Right ventricle myocardium superior (tissue), 1 donor: ENCODE results near the gene LIF. TPM values are rescaled to one million over a fixed set of nuclear protein-coding genes. Genes with fewer than 3 reads are reported as not detected.

Experiments
- ATAC-seq: fragments of 200-7000 bp; cut with Tn5 transposase; one replicate; pipeline ENCODE4 v1.9.1; 2020; ENCODE audit warnings: mild to moderate bottlenecking; ENCODE audit not compliant: poor library complexity
- DNase-seq: peaks from one replicate; pipeline ENCODE4 v3.0.0-alpha.2; 2020
- intact Hi-C: fragments of 100-400 bp; cut with DNase I; formaldehyde crosslinking; loops from one replicate; pipeline ENCODE4 v1.11.2; 2022
- total RNA-seq: library from RNA; stranded (reverse); fragmentation: NEBNext Ultra II Directional; extraction: Animal tissue kit (Norgen Biotek cat#: 25700); gene quantifications from one replicate; pipeline ENCODE4 v1.2.1, GENCODE V29; 2021
- donor health status: DM: no; HTN: yes; CAD: no; lungs with severe emphysema.

LIF gene
- total RNA-seq, 1 donor from 2014 or later = 0.54 TPM

- DNase-seq = no peak
- intact Hi-C loops = no loop called here
These were observed 39.3 kb upstream of the LIF start for GRCh38 chr22:30285846-30286200.

DNA sequence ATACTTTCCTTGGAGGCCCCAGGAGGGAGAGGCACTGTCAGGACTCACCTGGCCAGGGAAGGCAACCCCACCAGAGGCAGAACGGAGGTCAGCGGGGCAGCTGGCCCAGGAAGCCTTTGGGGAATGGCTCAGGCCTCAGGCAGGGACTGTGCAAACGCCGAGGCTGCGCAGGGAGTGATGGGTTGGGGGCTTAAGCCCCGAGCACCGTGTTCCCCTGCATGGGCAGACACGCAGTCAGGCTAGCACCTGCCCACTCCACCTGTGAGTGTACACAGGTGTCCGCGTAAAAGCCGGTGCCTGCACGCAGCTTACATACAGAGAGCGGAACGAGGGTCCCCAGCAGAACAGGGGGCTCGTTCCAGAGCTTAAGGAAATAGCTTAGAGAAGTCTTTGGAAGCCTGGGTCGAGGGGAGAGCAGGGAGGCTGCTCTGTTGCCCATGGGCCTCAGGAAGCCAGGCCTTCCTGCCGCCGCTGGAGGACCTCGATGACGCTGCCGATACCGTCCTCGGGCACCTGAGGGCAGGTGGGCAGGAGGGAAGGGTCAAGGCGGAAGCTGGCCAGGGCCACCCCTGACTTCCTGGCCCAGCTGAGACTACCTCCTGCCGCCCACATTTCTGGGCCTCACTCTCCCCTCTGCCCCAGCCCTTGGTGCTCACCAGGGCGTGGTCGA, 38.8 kb upstream of the LIF start:
- intact Hi-C loops = no loop called here
- DNase-seq (no peak), ATAC-seq (no peak)

More at GRCh38 chr22:30285846-30286200, 39.3 kb upstream of the LIF start:
- ATAC-seq = no peak

DNA sequence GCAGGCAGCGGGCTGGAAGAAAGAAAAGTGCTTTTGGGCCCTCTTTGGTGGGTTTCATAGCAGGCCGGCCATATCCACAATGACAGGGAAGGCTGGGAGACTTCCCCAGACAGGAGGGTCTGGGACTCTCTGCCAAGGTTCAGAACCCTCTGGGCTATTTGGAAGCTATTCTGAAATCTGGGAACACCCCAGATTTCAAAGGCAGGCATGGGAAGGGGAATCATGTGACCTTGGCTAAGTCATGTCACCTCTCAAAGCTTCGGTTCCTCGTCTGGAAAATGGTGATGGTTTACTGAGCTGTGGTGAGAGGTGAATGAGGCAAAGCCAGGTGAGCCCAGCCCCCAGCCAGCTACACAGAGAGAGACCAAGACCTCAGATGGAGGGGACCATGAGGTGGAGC, 38.1 kb upstream of the LIF start:
- DNase-seq (no peak), ATAC-seq (no peak)
- intact Hi-C loops = no loop called here

DNA sequence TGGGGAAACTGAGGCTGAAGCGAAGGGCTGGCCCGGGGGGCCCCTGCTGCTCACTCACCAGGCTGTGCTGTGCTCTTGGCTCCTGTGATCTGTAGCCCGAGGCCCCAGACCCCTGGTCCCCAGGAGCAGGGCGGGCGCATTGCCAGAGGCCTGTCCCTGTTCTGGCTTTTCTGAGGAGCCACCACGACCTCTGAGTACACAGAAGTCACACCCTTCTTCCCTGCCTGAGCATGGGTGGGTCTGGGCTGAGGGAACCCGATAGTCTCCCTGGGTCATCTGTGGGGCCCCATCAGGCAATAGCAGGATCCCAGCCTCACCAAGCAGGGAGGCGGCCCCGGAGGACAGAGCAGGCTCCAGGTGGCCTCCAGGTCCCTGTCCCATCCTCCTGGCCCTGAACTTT, 37.6 kb upstream of the LIF start:
- DNase-seq = peak; percentile 35

DNA sequence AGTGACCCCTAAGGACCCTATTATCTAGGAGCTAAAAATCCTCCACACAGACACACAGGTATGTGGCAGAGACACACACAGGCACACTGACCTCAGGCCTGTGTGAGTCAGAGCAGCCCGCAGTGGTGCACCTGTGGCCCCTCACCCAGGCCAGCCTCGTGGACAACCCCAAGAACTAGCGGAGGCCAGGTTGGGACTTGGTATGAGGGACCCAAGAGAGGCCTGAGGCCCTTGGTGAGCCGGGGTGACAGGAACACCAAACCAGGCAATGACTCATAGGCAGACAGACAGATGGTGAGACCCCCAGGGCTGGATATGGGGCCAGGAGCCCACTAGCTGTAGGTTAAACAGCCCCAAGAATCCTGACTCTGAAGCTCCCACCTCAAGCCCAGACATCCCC, 36.8 kb upstream of the LIF start:
- DNase-seq (no peak), ATAC-seq (no peak)
- intact Hi-C loops = no loop called here

More for the DNA sequence above, 37.6 kb upstream of the LIF start:
- intact Hi-C loops = no loop called here
- no peak for ATAC-seq

- intact Hi-C loops = no loop called here
- DNase-seq (no peak), ATAC-seq (peak; percentile 17)
These were observed 36.1 kb upstream of the LIF start for GRCh38 chr22:30282616-30283046.

GRCh38 chr22:30280505-30280904, 33.9 kb upstream of the LIF start:
- no peak for DNase-seq
- intact Hi-C loops = no loop called here
- no peak for ATAC-seq

- no peak for DNase-seq
- no peak for ATAC-seq
- intact Hi-C loops = no loop called here
These were observed 33.4 kb upstream of the LIF start for GRCh38 chr22:30279932-30280331.

GRCh38 chr22:30279046-30279788, 32.7 kb upstream of the LIF start:
- DNase-seq (peak; percentile 79), ATAC-seq (peak; percentile 38)
- intact Hi-C loops = no loop called here

- DNase-seq (peak; percentile 63), ATAC-seq (peak; percentile 62)
- intact Hi-C loops = no loop called here
These were observed 31.2 kb upstream of the LIF start for GRCh38 chr22:30277547-30278344.

DNA sequence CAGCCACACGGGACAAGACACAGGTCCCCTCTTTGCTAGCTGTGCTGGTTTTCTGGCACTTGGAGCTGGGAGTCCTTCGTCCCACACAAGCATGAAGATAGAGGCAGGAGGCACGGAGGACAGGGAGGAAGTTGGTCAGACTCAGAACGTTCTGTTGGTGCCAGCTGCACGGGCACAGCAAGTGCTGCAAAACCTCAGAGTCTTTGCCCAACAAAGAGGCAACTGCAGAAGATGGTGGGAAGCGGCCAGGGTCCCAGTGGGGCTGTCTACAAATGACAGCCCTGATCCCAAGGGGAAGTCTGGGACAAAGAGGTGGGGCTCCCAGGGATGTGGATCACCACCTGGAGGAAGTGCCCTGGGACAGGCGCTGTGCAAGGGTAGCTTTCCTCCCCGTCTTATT, 29.5 kb upstream of the LIF start:
- ATAC-seq = no peak
- DNase-seq = no peak
- intact Hi-C loops = no loop called here

GRCh38 chr22:30275625-30276024, 29.1 kb upstream of the LIF start:
- intact Hi-C loops = no loop called here
- ATAC-seq (no peak), DNase-seq (no peak)

DNA sequence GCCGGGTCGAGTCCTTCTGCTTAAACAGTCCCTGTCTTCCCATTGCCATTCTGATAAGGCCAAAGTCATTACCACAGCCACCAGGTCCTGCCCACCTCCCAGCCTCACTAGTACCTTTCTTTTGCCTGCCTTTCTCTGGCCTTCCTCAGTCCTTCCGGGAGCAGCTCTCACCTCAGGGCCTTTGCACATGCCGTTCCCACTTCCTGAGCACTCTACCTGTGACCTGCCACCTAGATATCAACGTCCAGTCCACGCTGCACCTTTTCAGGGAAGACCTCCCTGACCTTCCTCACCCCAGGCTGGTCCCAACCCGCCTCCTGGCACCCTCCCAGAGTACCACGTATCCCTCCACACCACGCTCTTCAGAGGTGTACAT, 27.9 kb upstream of the LIF start:
- no peak for DNase-seq
- no peak for ATAC-seq
- intact Hi-C loops = no loop called here

DNA sequence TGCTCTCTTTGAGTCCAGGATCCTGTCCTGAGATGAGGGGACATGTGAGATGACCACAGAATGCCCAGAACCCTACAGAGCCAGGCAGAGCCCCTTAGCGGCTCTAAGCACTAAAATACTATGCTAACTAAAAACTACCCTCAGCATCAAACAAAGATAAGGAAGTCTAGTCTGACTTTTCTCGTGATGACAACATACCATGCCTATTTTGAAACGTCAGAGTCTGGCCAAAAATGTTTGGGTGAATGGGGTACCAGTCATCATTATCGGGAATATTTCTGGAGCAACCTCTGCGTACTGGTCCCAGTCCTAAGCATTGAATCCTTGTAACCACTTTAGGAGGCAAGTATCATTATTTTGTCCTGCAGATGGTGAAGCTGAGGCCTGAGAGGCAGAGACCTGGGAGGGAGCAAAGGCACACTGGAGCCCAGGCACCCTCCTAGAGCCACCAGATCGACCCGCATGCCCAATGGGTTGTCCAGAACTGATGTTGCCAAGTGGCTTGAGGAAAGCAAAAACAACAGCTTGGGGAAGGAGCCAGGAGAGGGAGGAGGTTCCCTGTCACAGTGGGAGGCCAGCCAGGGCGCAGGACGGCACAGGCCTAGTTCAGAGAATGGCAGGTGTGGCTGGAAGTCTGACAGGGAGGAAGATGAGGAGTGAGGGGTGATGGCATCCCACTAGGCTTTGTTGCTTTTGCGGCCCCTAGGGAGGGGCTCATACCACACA, 27.3 kb upstream of the LIF start:
- intact Hi-C loops = no loop called here
- no peak for ATAC-seq
- DNase-seq = no peak

DNA sequence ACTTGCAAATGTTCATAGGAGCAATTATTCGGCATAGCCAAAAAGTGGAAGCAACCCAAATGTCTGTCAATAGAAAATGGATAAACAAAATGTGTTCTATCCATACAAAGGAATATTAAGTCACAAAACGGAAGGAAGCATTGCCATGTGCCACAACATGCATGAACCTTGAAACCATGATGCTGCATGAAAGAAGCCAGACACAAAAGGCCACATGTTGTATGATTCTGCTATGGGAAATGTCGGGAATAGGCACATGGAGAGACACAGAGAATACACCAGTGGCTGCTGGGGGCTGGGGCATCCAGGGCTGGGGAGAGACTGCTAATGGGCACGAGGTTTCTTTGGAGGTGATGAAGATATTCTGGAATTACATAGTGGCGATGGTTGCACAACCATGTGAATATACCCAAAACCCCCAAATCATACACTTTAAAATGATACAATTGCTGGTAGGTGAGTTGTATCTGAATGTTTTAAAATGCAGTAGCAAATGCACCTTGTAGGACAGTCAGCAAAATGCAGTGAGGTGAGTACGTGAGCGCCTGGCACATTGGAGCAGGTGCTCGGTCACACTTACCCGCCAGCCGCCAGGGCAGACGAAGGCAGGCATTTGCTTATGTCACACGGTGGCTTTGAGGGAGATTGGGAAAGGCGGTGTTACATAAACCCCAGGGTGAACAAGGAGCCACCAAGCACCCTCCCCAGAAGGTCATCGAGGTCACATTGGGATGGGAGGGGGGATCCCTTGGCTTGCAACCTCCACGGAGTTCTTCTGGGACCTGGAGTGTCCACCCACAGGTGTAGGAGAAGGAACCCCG, 26.4 kb upstream of the LIF start:
- intact Hi-C loops = no loop called here
- DNase-seq = no peak
- ATAC-seq = no peak

- intact Hi-C loops = no loop called here
- ATAC-seq = peak; percentile 75
- DNase-seq = peak; percentile 87
These were observed 24.3 kb upstream of the LIF start for GRCh38 chr22:30270832-30271231.

GRCh38 chr22:30268331-30268730, 21.8 kb upstream of the LIF start:
- DNase-seq (no peak), ATAC-seq (no peak)
- intact Hi-C loops = no loop called here
